Duodenal mucosa (tissue), 2 donors: ENCODE results near the gene UPK2.
A peak's percentile ranks its signal among the peaks of the same experiment; 100 is the strongest.

Experiments used
- H3K27ac ChIP-seq: one replicate; pipeline ENCODE4 v1.7.0; 2013; ENCODE audit warnings: low read depth, low read length
- H3K27me3 ChIP-seq, 2 donors: one replicate each; pipeline ENCODE4 v1.7.0; 2013; ENCODE audit warnings: low read length in 2 of 2, control low read depth in 1 of 2; ENCODE audit not compliant: insufficient read depth in 2 of 2, control insufficient read depth in 1 of 2
- H3K36me3 ChIP-seq, 2 donors: one replicate each; pipeline ENCODE4 v1.7.0; 2013; ENCODE audit warnings: low read length in 2 of 2, control low read depth in 1 of 2; ENCODE audit not compliant: insufficient read depth in 2 of 2, control insufficient read depth in 1 of 2
- H3K4me1 ChIP-seq, 2 donors: one replicate each; pipeline ENCODE4 v1.7.0; 2013; ENCODE audit warnings: low read length in 2 of 2, control low read depth in 1 of 2; ENCODE audit not compliant: insufficient read depth in 2 of 2, control insufficient read depth in 1 of 2
- H3K4me3 ChIP-seq, 2 donors: one replicate each; pipeline ENCODE4 v1.7.0; 2013; ENCODE audit warnings: low read length in 2 of 2, low read depth in 1 of 2
- H3K9ac ChIP-seq, 2 donors: one replicate each; pipeline ENCODE4 v1.7.0; 2013; ENCODE audit warnings: low read length in 2 of 2, low read depth in 1 of 2
- H3K9me3 ChIP-seq, 2 donors: one replicate each; pipeline ENCODE4 v1.7.0; 2013; ENCODE audit warnings: low read length in 2 of 2, control low read depth in 1 of 2; ENCODE audit not compliant: control insufficient read depth in 1 of 2

The UPK2 gene

GRCh38 chr11:118918686-118919280, 37.3 kb upstream of the UPK2 start:
- peak overlapping the region; percentile 93 for H3K27ac ChIP-seq
- H3K9me3 ChIP-seq = no peaks in the 10 kb centered on the region
- H3K4me3 ChIP-seq = peak overlapping the region; percentile 57
- H3K9ac ChIP-seq = peak overlapping the region; percentile 70
- H3K27me3 ChIP-seq = no peaks in the 10 kb centered on the region
- peaks cover 91 to 99% of the 10 kb centered on the region in 2 donors for H3K4me1 ChIP-seq
- H3K36me3 ChIP-seq = no peaks in the 10 kb centered on the region

DNA sequence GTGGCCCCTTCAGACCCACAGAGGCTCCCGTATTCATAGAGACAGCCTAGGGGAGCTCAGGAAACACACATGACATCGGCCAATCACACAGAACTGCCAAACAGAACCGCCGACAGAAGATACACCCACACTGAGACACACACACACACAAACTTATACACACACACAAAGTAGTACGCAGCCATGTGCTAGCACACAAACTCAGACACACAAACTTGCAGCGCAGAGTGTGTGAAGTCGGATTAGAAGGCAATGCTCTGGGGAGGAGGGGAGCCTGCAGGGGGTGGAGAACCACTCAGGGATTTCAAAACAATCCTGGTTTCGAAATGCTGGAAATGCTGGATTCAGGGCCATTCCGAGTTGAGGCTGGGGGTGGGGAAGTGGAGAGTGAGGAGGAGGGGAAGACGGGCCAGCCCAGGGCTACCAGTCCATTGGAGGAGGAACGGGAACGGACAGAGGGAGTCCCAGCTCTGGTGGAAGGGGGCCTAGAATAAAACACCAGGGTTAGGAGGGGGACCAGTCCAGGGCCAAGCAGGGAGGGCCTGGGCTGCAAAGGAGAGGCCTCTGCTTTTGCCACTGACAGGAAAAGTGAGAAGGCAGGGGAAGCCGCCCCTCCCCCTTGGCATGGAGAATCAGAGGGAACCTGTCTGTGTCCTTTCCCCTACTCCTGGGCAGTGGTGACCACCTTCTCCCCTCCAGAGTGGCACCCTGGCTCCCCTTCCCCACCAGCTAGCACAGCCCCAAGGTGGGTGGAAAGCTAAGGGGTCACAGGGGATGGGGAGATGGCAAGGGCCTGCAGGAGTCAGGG, 34.8 kb upstream of the UPK2 start:
- H3K4me3 ChIP-seq = peak overlapping the region; percentile 97 to 98
- H3K9me3 ChIP-seq = no peaks in the 10 kb centered on the region
- H3K4me1 ChIP-seq = peaks cover 70 to 80% of the 10 kb centered on the region in 2 donors
- no peaks in the 10 kb centered on the region for H3K36me3 ChIP-seq
- H3K9ac ChIP-seq = peak overlapping the region; percentile 91 to 96
- peak overlapping the region; percentile 93 for H3K27ac ChIP-seq
- no peaks in the 10 kb centered on the region for H3K27me3 ChIP-seq

DNA sequence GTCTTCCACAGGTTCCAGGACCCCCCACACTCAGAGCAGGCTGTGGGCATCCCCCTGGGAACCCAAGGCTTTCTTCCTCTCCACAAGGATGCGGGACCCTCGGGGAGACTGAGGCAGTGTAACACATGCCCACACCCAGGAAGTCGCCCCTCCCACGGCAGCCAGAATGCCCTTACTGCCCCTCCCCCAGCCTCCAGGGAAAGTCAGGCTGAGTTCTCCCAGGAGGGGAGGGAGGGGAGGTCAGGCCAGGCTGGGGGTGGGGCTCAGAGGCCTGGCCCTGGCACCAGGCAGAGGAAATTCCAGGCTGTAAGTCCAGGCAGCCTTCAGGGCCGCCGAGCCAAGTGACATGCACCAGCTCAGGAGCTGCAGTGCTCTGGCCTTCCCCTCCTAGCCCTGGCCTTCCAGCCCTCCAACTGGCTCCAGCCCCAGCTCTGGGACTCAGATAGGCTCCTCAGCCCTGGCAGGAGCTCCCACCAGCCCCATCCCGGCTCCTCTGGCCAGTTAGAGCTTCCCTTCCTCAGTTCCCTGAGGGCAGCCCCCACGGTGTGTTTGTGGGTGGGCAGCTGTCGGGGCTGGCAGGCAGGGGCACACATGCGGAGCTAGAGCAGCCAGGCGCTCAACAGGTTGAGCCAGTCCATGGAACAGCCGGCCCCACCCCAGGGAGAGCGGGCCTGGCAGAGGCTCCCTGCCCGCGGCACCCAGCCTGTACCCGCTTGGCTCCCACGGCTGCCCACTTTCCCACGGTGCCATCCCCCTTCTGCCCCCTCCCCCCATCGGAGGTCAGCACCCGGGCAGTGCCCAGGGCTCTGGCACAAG, 34.0 kb upstream of the UPK2 start:
- peak overlapping the region; percentile 91 to 96 for H3K9ac ChIP-seq
- peaks cover 61 to 77% of the 10 kb centered on the region in 2 donors for H3K4me1 ChIP-seq

GRCh38 chr11:118922745-118923627, 33.1 kb upstream of the UPK2 start:
- Histone ChIP-seq H3K4me1 (peaks cover 59 to 77% of the 10 kb centered on the region in 2 donors), H3K9ac (peak overlapping the region; percentile 91 to 96), H3K36me3 (no peaks in the 10 kb centered on the region), H3K4me3 (peak overlapping the region; percentile 97 to 98), H3K27ac (peak overlapping the region; percentile 87), H3K27me3 (no peaks in the 10 kb centered on the region), H3K9me3 (no peaks in the 10 kb centered on the region)

More for the DNA sequence above, 34.0 kb upstream of the UPK2 start:
- H3K4me3 ChIP-seq = peak overlapping the region; percentile 97 to 98
- H3K27me3 ChIP-seq = no peaks in the 10 kb centered on the region
- peak overlapping the region; percentile 87 for H3K27ac ChIP-seq
- no peaks in the 10 kb centered on the region for H3K9me3 ChIP-seq
- H3K36me3 ChIP-seq = no peaks in the 10 kb centered on the region

- peaks cover 57 to 71% of the 10 kb centered on the region in 2 donors for H3K4me1 ChIP-seq
- peak overlapping the region; percentile 97 to 98 for H3K4me3 ChIP-seq
- no peaks in the 10 kb centered on the region for H3K36me3 ChIP-seq
- no peaks in the 10 kb centered on the region for H3K27me3 ChIP-seq
- H3K9ac ChIP-seq = peak overlapping the region; percentile 91 to 96
- H3K9me3 ChIP-seq = no peaks in the 10 kb centered on the region
- peak overlapping the region; percentile 71 for H3K27ac ChIP-seq
These were observed 32.1 kb upstream of the UPK2 start for GRCh38 chr11:118923721-118924587.

- Histone ChIP-seq H3K27me3 (no peaks in the 10 kb centered on the region), H3K9me3 (no peaks in the 10 kb centered on the region), H3K36me3 (no peaks in the 10 kb centered on the region), H3K27ac (peak overlapping the region; percentile 71), H3K4me1 (peaks cover 48 to 63% of the 10 kb centered on the region in 2 donors), H3K4me3 (peak overlapping the region; percentile 97 to 98), H3K9ac (peak overlapping the region; percentile 91 to 96)
These were observed 31.2 kb upstream of the UPK2 start for GRCh38 chr11:118924591-118925585.

DNA sequence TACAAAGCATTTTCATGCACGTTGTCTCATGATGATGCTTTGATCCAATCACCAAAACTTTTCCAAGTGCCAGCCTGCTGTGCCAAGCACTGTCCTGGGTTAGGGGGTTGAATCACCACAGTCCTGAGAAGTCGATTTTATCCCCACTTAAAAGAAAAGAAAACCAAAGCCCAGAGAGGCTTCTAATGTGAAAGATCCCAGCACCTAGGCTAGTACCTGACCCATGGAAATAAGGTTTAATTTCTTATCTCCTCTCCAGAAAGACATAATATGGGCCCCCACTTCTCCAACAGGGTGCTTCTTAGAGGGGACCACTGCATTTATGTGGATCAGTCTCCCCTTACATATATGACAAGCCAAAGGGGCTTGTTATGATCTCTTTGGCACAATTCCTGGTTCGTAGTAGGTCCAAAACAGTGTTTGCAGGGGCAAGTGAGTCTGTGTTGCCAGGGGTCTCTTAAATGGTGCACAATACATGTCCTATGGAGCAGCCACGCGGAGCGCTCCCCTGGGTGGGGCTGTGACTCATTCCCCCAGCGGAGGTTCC, 28.5 kb upstream of the UPK2 start:
- H3K27ac ChIP-seq = peak overlapping the region; percentile 67
- peak overlapping the region; percentile 90 to 94 for H3K9ac ChIP-seq

More for the DNA sequence above, 28.5 kb upstream of the UPK2 start:
- Histone ChIP-seq H3K27me3 (no peaks in the 10 kb centered on the region), H3K9me3 (no peaks in the 10 kb centered on the region), H3K36me3 (no peaks in the 10 kb centered on the region), H3K4me3 (peak overlapping the region; percentile 89 to 92), H3K4me1 (peaks cover 27 to 45% of the 10 kb centered on the region in 2 donors)
